HCEC 1CT (cell line): ENCODE data around the gene CRB2.

Source experiments
- DNase-seq: peaks from one replicate; pipeline ENCODE4 v3.0.0-alpha.2; 2017

CRB2 gene

GRCh38 chr9:123355761-123356431, at the start of gene CRB2:
Gene CRB2, plus strand, starts transcription at chr9:123356197. Its CDS starts 64 bp downstream, at chr9:123356261.
- DNase-seq, result no peak

GRCh38 chr9:123309611-123310010, 46.4 kb upstream of the CRB2 start:
- DNase-seq, result no peak

- no peak for DNase-seq
Observed at GRCh38 chr9:123310551-123311249, 45.3 kb upstream of the CRB2 start.

GRCh38 chr9:123311250-123311752, 44.7 kb upstream of the CRB2 start:
- no peak for DNase-seq

DNA sequence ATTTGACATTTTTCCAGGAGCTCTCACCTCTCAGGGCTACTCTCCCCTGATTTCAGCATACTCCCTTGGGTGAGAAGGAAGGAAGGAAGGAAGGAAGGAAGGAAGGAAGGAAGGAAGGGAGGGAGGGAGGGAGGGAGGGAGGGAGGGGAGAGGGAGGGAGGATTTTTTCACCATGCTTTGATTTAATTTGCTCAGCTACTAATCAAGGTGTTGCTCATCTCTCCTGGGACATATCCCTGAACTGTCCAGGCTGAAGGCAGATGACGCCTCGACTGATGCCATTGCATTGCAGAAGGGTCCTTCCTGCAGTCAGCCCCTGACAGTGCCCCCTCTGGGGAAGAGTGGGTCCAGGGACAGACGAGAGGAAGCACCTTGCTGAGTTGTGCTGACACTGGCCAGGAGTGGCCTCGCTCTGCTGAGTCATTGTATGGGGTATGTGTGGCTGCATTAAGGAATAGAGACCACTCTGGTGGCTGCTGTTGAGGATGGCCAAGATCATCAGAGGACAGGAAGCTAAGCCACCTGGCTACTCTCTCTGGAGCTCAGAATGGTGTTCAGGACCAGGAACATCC, 43.6 kb upstream of the CRB2 start:
- no peak for DNase-seq

GRCh38 chr9:123314617-123315016, 41.4 kb upstream of the CRB2 start:
- no peak for DNase-seq

GRCh38 chr9:123315635-123316034, 40.4 kb upstream of the CRB2 start:
- DNase-seq, result no peak

GRCh38 chr9:123316053-123316718, 39.8 kb upstream of the CRB2 start:
- DNase-seq, result no peak

- DNase-seq, result no peak
Observed at GRCh38 chr9:123318202-123318601, 37.8 kb upstream of the CRB2 start.

DNA sequence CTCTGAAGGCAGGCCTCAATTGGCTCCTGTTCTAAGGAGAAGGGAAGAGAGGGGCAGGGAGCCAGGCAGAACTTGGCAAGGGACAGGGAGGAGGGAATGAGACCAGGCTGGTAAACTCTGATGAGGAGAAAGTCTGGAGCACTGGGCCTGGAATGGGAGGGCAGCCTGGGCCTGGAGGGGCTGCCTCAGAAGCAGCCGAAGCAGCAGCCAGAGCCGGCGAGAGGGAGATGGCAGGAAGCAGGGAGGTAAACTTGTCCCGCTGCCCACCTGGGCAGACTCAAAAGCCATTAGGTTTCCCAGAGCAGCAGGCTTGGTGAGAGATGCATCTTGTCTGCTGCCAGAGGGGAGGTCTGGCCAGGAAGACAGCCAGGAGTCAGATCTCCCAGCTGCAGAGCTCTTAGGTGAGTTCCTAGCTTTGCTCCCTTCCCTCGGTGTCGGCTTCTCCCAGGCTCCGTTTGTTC, 37.0 kb upstream of the CRB2 start:
- DNase-seq, result no peak

DNA sequence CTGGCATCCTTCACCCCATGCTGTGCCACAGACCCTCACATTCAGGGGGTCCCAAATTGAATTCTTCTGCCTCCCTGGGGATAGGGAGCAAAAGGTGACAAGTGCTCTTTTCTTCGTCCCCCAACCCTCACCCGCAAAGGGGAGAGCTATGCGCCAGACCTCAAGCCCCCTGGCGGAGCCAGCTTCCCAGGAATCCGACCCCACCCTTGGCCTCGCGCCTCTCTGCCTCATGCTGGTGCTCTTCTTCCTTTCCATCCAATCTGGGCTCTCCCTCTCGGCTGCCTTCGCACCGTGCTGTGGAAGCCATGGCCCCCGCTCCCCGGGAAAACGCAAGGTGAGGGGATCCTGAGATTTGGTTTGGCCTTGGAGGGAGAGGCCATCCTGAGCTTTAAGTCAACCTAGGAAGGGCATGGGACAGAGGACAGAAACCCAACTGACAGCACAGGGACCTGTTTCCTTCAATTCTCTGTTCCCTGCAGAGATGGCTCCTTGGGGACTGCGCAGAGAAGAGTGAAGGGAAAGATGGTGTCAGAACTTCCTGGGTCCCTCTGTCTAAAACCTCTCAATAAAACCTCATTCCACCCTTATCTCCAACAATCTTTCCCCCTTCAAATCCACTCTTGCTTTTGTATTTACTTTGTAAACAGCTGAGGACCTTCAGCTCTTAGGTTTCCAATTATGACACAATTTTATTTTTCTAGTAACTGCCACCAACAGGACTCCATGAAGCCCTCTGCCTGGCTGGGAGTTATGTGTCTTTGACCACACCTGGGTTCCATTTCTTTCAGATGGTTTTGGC, 36.3 kb upstream of the CRB2 start:
- no peak for DNase-seq

- no peak for DNase-seq
Observed at GRCh38 chr9:123320814-123321213, 35.2 kb upstream of the CRB2 start.

- no peak for DNase-seq
Observed at GRCh38 chr9:123321616-123322272, 34.3 kb upstream of the CRB2 start.

GRCh38 chr9:123322273-123323195, 33.5 kb upstream of the CRB2 start:
- DNase-seq, result no peak

GRCh38 chr9:123323196-123324013, 32.6 kb upstream of the CRB2 start:
- no peak for DNase-seq

DNA sequence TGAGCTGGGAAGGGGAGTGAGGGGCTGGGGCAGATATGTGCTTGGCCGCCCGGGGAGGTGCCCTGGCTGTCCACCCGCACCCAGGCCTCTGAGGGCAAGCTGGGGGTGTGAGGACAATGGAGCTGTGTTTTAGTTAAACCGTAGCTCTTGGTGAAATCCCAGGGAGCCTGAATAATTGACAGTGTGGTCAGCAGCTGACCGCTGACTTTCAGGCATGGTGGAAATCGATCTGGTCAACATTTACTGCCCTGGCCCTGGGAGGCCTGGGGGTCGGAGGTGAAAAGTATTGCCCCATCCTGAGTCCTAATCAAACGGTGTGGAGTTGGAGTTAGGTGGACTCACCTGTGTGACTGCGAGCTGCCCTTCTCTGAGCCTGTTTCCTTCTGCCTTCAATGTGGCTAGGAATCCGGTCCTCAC, 31.2 kb upstream of the CRB2 start:
- no peak for DNase-seq

DNA sequence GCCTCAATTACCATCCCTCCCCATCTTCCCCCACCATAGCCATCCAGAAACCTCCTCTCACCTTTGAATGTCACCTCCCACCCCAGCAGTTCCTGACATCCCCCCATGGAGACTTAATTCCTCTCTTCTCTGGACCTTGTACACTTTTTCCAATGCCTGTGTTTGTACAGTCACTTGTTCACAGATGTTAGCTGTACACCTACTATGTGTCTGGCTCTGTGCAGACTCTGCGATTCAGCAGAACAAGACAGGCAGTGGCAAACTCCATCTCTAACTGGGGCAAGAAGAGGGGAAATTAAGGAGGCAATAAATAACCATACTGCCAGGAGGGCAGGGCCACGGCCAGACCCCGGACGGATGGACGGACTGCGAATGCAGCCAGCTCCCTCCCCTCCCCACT, 29.8 kb upstream of the CRB2 start:
- no peak for DNase-seq

- no peak for DNase-seq
Observed at GRCh38 chr9:123326662-123327093, 29.3 kb upstream of the CRB2 start.

GRCh38 chr9:123327697-123328100, 28.3 kb upstream of the CRB2 start:
- no peak for DNase-seq
